Thyroid gland (tissue), 4 donors: Measurements from ENCODE around the gene GRIK4.

ENCODE experiments used
- CTCF ChIP-seq, 6 experiments: fragments of 200-600 bp in 3 of 6; fragments of 450-650 bp in 3 of 6; sonication (generic) in 3 of 6; IDR thresholded peaks; one replicate each; pipeline ENCODE4 v1.5.1; 2016 to 2019; ENCODE audit warnings: antibody characterized with exemption in 6 of 6, mild to moderate bottlenecking in 2 of 6, inconsistent platforms in 1 of 6, moderate library complexity in 1 of 6
- POLR2A ChIP-seq, 2 donors: fragments of 450-650 bp; IDR thresholded peaks; one replicate each; pipeline ENCODE4 v1.6.1; 2017; ENCODE audit warnings: antibody characterized with exemption in 2 of 2, mild to moderate bottlenecking in 2 of 2, moderate library complexity in 1 of 2

- TF ChIP-seq CTCF (IDR thresholded peaks at IDR 0.05) (no peak), POLR2A (IDR thresholded peaks at IDR 0.05) (no peak)
Measured at GRCh38 chr11:120740380-120740779, 228.8 kb downstream of the GRIK4 start.
